Mesothelial cell of epicardium (in vitro differentiated cells): ENCODE measurements around the gene OPCML. TPM values are rescaled to one million over a fixed set of nuclear protein-coding genes. Genes with fewer than 3 reads are reported as not detected.

Experiments
- DNase-seq, 2 experiments: peaks; one replicate each; pipeline ENCODE4 v3.0.0; 2021; ENCODE audit warnings: low spot score in 2 of 2; ENCODE audit not compliant: unreplicated experiment in 2 of 2
- H3K27ac Mint-ChIP-seq: 2 replicates; pipeline ENCODE4 v1.8.0; 2021; ENCODE audit warnings: mixed read lengths
- H3K27me3 Mint-ChIP-seq: 2 replicates; pipeline ENCODE4 v1.8.0; 2021; ENCODE audit warnings: low read depth, mixed read lengths
- H3K36me3 Mint-ChIP-seq: 2 replicates; pipeline ENCODE4 v1.8.0; 2021; ENCODE audit warnings: mixed read lengths
- H3K4me1 Mint-ChIP-seq: 2 replicates; pipeline ENCODE4 v1.8.0; 2021; ENCODE audit warnings: mixed read lengths
- H3K4me3 Mint-ChIP-seq: 2 replicates; pipeline ENCODE4 v1.8.0; 2021; ENCODE audit warnings: mild to moderate bottlenecking, moderate library complexity, mixed read lengths
- H3K9me3 Mint-ChIP-seq: 2 replicates; pipeline ENCODE4 v1.8.0; 2021; ENCODE audit warnings: mixed read lengths
- total RNA-seq: library from RNA; stranded (reverse); gene quantifications from 3 replicates; pipeline ENCODE4 v1.2.1, GENCODE V29; 2021
- TF ChIP-seq, protein P1 (sequence below): fragments of 200-600 bp; sonication (generic); IDR thresholded peaks from one replicate; pipeline ENCODE4 v1.5.0; 2021; ENCODE audit warnings: antibody characterized with exemption; ENCODE audit not compliant: unreplicated experiment

Gene OPCML
- total RNA-seq, 1 donor from 2014 or later: 3.0 TPM

DNA sequence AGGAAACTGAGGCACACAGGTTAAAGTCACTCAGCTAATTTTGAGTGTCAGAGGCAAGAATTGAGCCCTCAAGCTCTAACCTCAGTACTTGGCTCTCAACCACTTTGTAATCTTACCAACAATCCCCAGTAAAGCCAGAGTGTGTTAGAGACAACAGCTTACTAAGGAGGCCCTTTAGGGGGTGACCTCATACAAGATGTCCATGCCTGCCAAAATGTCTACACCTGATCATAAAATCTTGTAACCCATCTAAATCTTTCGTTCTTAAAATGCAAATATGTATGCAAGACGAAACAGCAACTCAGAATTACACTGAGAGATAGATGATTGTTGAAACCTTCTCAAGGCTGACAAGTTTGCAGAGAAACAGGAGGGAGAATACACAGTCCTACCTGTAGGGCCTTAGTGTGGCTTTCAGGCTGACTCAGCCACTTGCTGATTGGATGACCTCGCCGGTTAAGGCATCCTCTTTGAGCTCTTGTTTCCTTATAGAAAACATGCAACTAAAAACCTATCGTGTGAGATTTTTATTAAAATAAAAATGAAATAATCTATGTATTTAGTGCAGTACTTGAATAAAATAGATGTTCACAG is 143.2 kb downstream of the OPCML start:
- no peak overlapping the region for H3K27ac Mint-ChIP-seq

DNA sequence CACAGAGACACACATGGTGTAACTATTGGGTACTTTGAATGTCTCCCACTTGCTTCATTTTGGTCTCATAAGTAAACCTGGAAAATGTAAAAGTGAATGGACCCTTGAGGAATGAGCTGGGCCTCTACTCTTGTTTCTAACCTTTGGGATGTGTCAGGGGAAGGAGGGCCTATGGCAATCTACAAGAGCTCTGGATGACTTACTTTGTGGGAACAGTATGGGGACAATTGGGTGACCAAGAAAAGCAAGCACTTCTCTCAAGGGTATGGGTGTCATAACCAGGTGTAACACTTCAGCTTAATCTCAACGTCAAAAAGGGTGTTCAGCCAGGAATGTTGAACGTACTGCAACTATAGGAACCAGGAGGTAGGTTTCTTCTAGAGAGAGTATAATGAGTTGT is 144.0 kb downstream of the OPCML start:
- DNase-seq: no peak
- Mint-ChIP-seq H3K9me3 (no peaks in the 10 kb centered on the region), H3K27ac (no peak overlapping the region), H3K27me3 (peaks cover 16% of the 10 kb centered on the region), H3K36me3 (no peaks in the 10 kb centered on the region), H3K4me3 (no peak overlapping the region), H3K4me1 (peaks cover 4% of the 10 kb centered on the region)
- TF ChIP-seq, protein P1, sequence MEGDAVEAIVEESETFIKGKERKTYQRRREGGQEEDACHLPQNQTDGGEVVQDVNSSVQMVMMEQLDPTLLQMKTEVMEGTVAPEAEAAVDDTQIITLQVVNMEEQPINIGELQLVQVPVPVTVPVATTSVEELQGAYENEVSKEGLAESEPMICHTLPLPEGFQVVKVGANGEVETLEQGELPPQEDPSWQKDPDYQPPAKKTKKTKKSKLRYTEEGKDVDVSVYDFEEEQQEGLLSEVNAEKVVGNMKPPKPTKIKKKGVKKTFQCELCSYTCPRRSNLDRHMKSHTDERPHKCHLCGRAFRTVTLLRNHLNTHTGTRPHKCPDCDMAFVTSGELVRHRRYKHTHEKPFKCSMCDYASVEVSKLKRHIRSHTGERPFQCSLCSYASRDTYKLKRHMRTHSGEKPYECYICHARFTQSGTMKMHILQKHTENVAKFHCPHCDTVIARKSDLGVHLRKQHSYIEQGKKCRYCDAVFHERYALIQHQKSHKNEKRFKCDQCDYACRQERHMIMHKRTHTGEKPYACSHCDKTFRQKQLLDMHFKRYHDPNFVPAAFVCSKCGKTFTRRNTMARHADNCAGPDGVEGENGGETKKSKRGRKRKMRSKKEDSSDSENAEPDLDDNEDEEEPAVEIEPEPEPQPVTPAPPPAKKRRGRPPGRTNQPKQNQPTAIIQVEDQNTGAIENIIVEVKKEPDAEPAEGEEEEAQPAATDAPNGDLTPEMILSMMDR: no peak

More for the DNA sequence above, 143.2 kb downstream of the OPCML start:
- H3K27me3 Mint-ChIP-seq: peaks cover 22% of the 10 kb centered on the region
- no peaks in the 10 kb centered on the region for H3K36me3 Mint-ChIP-seq
- peaks cover 4% of the 10 kb centered on the region for H3K4me1 Mint-ChIP-seq
- TF ChIP-seq, protein P1: no peak
- H3K4me3 Mint-ChIP-seq: no peak overlapping the region
- no peak for DNase-seq
- H3K9me3 Mint-ChIP-seq: no peaks in the 10 kb centered on the region

DNA sequence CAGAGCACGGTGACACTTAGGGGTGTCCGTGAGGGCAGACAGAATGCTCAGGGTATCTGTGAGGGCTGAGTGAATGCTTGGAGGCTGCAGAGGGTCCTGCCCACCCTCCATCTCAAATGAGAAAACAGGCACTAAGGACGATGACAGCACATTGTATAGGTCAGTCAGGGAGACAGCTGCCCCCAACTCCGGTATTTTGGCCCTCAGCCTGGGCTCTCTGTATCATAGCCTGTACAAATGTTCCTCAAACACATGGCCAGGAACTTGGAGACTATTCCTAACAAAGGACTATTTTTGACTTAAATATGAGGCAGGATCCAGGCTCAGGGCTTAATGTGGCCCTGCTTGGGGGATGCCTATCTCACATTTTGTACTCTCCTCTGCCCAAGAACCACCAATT is 145.4 kb downstream of the OPCML start:
- Mint-ChIP-seq H3K9me3 (no peaks in the 10 kb centered on the region), H3K4me3 (no peak overlapping the region), H3K27ac (no peak overlapping the region), H3K27me3 (peaks cover 20% of the 10 kb centered on the region), H3K36me3 (no peaks in the 10 kb centered on the region), H3K4me1 (peaks cover 4% of the 10 kb centered on the region)
- DNase-seq: no peak
- TF ChIP-seq, protein P1: no peak

DNA sequence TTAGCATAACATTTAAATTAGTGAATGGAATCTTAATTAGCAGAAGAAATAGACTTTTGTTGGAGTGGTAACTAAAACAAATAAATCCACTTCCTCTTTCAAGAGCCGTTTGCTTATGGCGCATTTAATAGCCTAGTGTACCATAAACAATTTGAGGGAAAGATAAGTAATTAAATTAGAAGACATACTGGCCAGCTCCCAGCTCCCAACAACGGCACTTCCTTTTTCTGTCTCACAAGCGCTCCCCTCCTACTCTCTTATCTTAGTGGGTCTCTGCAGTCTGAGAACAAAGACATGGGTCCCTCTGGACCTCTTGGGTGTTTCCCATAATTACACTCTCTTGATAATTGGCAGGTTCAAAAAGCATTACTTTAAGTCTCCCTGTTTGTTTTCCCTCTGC is 146.0 kb downstream of the OPCML start:
- H3K4me3 Mint-ChIP-seq: no peak overlapping the region
- no peak for DNase-seq
- no peaks in the 10 kb centered on the region for H3K36me3 Mint-ChIP-seq
- peaks cover 4% of the 10 kb centered on the region for H3K4me1 Mint-ChIP-seq
- H3K27me3 Mint-ChIP-seq: peaks cover 24% of the 10 kb centered on the region
- TF ChIP-seq, protein P1: no peak
- no peak overlapping the region for H3K27ac Mint-ChIP-seq
- H3K9me3 Mint-ChIP-seq: no peaks in the 10 kb centered on the region

DNA sequence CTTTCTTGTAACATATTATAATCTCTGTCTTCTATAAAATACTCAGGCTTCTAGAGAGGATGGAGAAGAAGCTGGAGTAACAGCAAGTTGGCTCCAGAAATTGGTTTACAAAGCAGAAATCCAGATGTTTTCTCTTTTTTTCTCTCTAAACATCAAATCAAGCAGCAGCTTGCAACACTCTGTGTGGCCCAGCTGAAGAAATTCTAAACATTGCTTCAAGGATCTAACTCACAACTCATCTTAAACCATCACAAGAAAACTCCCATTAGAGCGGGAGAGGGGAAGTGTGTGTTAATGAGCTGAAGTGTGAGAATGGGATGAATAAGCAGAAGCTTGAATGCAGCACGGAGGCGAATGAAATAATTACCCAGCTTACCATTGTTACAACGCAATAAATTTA is 146.5 kb downstream of the OPCML start:
- H3K27ac Mint-ChIP-seq: no peak overlapping the region
- H3K4me1 Mint-ChIP-seq: peaks cover 4% of the 10 kb centered on the region
- no peaks in the 10 kb centered on the region for H3K36me3 Mint-ChIP-seq
- DNase-seq: no peak
- TF ChIP-seq, protein P1: no peak
- no peaks in the 10 kb centered on the region for H3K9me3 Mint-ChIP-seq
- no peak overlapping the region for H3K4me3 Mint-ChIP-seq
- H3K27me3 Mint-ChIP-seq: peaks cover 28% of the 10 kb centered on the region

DNA sequence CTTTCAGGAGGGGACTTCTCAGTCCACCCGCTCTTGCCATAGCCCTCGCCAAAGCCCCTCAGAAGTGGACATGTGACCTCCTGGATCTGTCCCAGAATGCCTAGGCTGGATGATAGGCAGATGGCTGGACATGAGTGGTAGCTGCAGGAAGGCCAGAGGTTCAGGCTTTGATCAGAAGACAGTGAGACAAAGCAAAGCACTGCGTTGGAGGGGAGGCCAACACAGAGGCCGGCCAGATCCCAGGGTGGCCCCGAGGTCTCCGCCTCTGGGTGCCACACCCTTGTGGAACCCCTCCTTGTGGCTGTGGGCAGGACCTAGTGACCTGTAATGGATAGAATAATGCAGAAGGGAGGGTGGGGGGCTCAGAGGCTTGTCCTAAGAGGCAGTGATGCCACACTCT is 147.6 kb downstream of the OPCML start:
- TF ChIP-seq, protein P1: no peak
- no peak for DNase-seq
- Mint-ChIP-seq H3K27ac (no peak overlapping the region), H3K36me3 (no peaks in the 10 kb centered on the region), H3K27me3 (peaks cover 32% of the 10 kb centered on the region), H3K4me3 (no peak overlapping the region), H3K4me1 (peaks cover 4% of the 10 kb centered on the region), H3K9me3 (no peaks in the 10 kb centered on the region)
